ENCODE measurements around the gene UBE2H.

- TF ChIP-seq, protein P1, sequence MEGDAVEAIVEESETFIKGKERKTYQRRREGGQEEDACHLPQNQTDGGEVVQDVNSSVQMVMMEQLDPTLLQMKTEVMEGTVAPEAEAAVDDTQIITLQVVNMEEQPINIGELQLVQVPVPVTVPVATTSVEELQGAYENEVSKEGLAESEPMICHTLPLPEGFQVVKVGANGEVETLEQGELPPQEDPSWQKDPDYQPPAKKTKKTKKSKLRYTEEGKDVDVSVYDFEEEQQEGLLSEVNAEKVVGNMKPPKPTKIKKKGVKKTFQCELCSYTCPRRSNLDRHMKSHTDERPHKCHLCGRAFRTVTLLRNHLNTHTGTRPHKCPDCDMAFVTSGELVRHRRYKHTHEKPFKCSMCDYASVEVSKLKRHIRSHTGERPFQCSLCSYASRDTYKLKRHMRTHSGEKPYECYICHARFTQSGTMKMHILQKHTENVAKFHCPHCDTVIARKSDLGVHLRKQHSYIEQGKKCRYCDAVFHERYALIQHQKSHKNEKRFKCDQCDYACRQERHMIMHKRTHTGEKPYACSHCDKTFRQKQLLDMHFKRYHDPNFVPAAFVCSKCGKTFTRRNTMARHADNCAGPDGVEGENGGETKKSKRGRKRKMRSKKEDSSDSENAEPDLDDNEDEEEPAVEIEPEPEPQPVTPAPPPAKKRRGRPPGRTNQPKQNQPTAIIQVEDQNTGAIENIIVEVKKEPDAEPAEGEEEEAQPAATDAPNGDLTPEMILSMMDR (IDR thresholded peaks at IDR 0.05): no peak
- no peak for TF ChIP-seq POLR2A (IDR thresholded peaks at IDR 0.05)
These were observed 12.4 kb downstream of the UBE2H start for GRCh38 chr7:129940329-129940728.

Data from body of pancreas (tissue), 4 donors.